ENCODE measurements around the gene CHI3L1. TPM values are rescaled to one million over a fixed set of nuclear protein-coding genes. Genes with fewer than 3 reads are reported as not detected.

Gene CHI3L1
- total RNA-seq, 1 donor from 2014 or later = not detected

- no peaks in the 10 kb centered on the region for H3K9me3 Mint-ChIP-seq
- peaks cover 46% of the 10 kb centered on the region for H3K4me1 Mint-ChIP-seq (ENCODE audit: unreplicated experiment)
- TF ChIP-seq, protein P1, sequence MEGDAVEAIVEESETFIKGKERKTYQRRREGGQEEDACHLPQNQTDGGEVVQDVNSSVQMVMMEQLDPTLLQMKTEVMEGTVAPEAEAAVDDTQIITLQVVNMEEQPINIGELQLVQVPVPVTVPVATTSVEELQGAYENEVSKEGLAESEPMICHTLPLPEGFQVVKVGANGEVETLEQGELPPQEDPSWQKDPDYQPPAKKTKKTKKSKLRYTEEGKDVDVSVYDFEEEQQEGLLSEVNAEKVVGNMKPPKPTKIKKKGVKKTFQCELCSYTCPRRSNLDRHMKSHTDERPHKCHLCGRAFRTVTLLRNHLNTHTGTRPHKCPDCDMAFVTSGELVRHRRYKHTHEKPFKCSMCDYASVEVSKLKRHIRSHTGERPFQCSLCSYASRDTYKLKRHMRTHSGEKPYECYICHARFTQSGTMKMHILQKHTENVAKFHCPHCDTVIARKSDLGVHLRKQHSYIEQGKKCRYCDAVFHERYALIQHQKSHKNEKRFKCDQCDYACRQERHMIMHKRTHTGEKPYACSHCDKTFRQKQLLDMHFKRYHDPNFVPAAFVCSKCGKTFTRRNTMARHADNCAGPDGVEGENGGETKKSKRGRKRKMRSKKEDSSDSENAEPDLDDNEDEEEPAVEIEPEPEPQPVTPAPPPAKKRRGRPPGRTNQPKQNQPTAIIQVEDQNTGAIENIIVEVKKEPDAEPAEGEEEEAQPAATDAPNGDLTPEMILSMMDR (conservative IDR thresholded peaks at IDR 0.05) = no peak
These were observed 30.2 kb downstream of the CHI3L1 start for GRCh38 chr1:203156280-203156679.

DNA sequence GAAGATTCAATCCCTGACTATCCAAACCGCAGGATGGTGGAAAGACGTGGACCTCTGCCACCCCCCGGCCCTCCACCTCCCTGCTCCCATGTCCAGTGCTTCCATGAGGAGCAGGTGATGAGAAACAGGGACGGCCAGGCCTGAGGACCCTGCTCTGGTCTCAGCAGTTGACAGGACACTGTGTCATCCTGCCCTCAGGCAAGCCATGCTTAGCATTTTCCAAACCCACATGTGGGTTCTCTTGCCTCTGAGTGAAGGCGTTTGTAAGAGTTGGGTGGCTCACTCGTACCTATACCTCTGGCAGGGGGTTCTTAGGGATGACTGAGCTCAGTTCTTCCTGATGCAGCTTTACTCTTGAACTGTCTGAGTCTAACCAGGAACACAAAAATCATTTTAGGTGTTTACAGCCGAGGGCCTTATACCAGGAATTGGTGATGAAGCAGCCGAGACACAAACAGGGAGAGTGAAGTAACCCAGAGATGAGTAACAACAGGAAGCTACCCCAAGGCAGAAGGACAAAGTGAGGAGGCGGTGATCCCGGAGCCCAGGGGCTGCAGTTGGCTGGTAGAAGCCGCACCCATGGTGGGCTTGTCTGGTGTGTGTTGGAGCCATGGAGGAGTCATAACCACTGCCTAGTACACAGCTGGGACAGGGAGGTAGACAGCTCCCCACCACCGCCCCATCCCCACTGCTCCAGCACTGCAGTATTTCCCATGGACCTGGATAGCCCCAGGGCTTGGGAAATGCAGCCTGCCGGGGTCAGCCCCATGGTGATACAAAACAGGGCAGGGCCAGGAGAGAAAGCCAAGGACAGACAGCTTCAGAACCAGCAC is 32.3 kb downstream of the CHI3L1 start:
- Mint-ChIP-seq H3K4me3 (no peak overlapping the region), H3K4me1 (ENCODE audit: unreplicated experiment) (peaks cover 56% of the 10 kb centered on the region), H3K9me3 (no peaks in the 10 kb centered on the region), H3K27ac (no peak overlapping the region), H3K27me3 (peaks cover 5% of the 10 kb centered on the region), H3K36me3 (no peaks in the 10 kb centered on the region)
- DNase-seq (ENCODE audit: extremely low spot score, unreplicated experiment) = no peak
- TF ChIP-seq, protein P1 (conservative IDR thresholded peaks at IDR 0.05) = no peak

More at GRCh38 chr1:203156280-203156679, 30.2 kb downstream of the CHI3L1 start:
- no peak overlapping the region for H3K4me3 Mint-ChIP-seq
- no peak overlapping the region for H3K27ac Mint-ChIP-seq
- H3K36me3 Mint-ChIP-seq = no peaks in the 10 kb centered on the region
- DNase-seq (ENCODE audit: extremely low spot score, unreplicated experiment) = no peak
- peaks cover 14% of the 10 kb centered on the region for H3K27me3 Mint-ChIP-seq

DNA sequence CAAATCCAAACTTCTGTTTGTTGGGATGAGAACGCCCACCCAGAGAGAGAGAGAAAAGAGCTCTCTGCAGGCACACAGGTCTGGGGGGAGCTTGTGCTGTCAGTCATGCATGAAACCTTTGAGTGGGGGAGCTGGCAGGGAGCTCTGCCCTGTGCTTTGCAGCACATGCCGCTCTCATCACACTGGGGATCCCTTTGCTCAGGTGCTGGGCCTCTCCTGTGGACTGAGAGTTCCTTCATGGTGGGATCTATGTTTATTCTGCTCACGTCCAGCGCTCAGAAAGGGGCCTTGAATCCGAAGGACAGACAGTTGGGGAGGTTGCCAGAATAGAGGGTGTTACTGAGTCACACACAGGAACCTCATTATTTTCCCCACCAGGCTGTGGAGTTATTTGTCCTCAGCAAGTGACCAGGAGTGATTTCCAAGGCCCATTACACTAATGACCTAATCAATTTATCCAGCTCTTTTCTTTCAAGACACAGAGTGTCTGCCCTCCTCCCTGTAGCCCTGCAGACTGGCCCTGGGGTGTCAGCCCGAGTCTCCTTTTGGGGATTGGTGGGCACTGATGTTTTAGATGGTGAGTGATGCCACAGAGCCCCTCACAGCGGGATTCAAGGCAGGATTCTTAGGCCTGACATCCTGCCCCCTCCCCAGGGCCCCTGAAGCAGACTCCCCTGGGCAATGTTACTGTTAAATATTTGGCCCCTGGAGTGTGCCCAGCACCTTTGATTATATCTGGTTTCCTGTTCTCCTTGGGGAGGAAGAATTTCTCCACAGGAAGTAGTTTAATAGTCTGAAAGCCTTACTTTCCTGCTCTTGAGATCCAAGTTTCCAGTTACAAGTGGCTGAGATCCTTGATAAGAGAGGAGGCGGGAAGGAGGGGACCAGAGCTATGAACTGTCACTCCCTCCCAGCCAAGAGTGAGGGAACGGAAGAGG is 33.2 kb downstream of the CHI3L1 start:
- Mint-ChIP-seq H3K27me3 (peaks cover 3% of the 10 kb centered on the region), H3K36me3 (no peaks in the 10 kb centered on the region), H3K4me1 (ENCODE audit: unreplicated experiment) (peaks cover 56% of the 10 kb centered on the region), H3K27ac (no peak overlapping the region), H3K9me3 (no peaks in the 10 kb centered on the region), H3K4me3 (no peak overlapping the region)
- TF ChIP-seq, protein P1 (conservative IDR thresholded peaks at IDR 0.05) = no peak
- no peak for DNase-seq (ENCODE audit: extremely low spot score, unreplicated experiment)

GRCh38 chr1:203152158-203153034 is 34.1 kb downstream of the CHI3L1 start:
- Mint-ChIP-seq H3K27me3 (peaks cover 3% of the 10 kb centered on the region), H3K36me3 (no peaks in the 10 kb centered on the region), H3K9me3 (no peaks in the 10 kb centered on the region), H3K4me3 (no peak overlapping the region), H3K27ac (no peak overlapping the region), H3K4me1 (ENCODE audit: unreplicated experiment) (peaks cover 56% of the 10 kb centered on the region)
- TF ChIP-seq, protein P1 (conservative IDR thresholded peaks at IDR 0.05) = no peak
- no peak for DNase-seq (ENCODE audit: extremely low spot score, unreplicated experiment)

Measured in type B pancreatic cell (in vitro differentiated cells).